Measurements from ENCODE around the gene OR1N1.
"Not testable (repeated sequence)": the region's sequence is repeated elsewhere in the genome, so short reads cannot be mapped to it uniquely, and the experiment has no call there.

OR1N1 gene

DNA sequence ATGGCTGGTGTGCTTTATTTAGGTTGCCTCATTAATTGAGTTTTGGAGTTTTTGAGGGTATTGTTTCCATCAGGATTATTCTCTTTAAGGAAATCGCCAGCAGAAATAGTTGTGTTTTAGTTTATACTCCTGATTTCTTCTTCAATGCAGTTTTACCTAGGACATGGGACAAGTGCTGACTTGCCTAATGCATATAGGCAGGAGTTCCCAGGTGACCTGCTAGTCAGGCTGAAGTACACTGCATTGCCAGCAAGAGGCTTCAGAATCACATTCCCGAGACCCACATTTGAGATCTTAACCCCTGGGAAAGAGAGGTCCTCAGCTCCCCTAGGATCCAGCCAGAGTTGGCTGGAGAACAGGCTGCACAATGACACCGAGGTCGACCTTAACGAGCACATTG lies 24.3 kb upstream of the OR1N1 start:
- no peak overlapping the region for H3K4me3 ChIP-seq (replicated peaks; ENCODE audit: low read depth, low read length)
- TF ChIP-seq, protein P1, sequence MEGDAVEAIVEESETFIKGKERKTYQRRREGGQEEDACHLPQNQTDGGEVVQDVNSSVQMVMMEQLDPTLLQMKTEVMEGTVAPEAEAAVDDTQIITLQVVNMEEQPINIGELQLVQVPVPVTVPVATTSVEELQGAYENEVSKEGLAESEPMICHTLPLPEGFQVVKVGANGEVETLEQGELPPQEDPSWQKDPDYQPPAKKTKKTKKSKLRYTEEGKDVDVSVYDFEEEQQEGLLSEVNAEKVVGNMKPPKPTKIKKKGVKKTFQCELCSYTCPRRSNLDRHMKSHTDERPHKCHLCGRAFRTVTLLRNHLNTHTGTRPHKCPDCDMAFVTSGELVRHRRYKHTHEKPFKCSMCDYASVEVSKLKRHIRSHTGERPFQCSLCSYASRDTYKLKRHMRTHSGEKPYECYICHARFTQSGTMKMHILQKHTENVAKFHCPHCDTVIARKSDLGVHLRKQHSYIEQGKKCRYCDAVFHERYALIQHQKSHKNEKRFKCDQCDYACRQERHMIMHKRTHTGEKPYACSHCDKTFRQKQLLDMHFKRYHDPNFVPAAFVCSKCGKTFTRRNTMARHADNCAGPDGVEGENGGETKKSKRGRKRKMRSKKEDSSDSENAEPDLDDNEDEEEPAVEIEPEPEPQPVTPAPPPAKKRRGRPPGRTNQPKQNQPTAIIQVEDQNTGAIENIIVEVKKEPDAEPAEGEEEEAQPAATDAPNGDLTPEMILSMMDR (IDR thresholded peaks at IDR 0.05; ENCODE audit: insufficient read depth, low read length, poor library complexity, severe bottlenecking): no peak
- no peaks in the 10 kb centered on the region; the same call in none of the 2 replicates for H3K27me3 ChIP-seq (replicated peaks; ENCODE audit: control insufficient read depth, insufficient read depth, low read length)
- no peaks in the 10 kb centered on the region for H3K36me3 ChIP-seq (ENCODE audit: control insufficient read depth, insufficient read depth, low read length)
- DNase-seq (ENCODE audit: extremely low read depth, insufficient read length): no peak

DNA sequence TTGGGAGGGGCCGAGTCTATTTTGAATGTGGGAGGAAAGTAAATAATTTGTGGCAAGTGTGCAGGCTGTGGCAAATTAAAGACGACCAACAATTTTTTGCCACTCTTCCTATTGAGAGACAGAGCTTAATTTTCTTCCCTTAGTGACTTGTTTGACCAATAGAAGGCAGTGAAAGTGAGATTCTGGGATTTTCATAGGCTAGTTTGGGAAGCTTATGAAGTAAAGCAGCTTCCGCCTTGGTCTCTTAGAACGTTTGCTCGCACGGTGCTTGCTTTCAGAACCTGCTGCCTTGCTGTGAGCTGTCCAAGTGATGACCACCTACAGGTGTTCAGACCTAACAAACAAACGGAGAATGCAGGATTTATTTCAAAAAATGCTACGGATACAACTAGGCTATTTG lies 19.1 kb upstream of the OR1N1 start:
- no peak for DNase-seq (ENCODE audit: extremely low read depth, insufficient read length)
- H3K4me3 ChIP-seq (replicated peaks; ENCODE audit: low read depth, low read length): no peak overlapping the region
- H3K36me3 ChIP-seq (ENCODE audit: control insufficient read depth, insufficient read depth, low read length): no peaks in the 10 kb centered on the region
- no peaks in the 10 kb centered on the region; the same call in 1 of the 2 replicates for H3K27me3 ChIP-seq (replicated peaks; ENCODE audit: control insufficient read depth, insufficient read depth, low read length)
- TF ChIP-seq, protein P1 (IDR thresholded peaks at IDR 0.05; ENCODE audit: insufficient read depth, low read length, poor library complexity, severe bottlenecking): no peak

DNA sequence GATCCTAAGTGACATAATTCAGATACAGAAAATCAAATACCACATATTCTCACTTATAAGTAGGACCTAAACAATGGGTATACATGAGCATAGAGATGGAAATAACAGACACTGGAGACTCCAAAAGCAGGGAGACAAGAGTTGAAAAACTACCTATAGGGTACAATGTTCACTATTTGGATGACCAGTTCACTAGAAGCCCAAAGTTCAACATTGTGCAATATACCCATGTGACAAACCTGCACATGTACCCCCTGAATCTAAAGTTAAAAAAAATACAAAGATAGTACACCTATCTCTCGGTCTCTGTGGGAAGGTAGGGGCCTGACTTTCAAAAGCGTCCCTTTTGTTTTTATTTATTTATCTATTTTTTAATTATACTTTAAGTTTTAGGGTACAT lies 11.7 kb upstream of the OR1N1 start:
- TF ChIP-seq, protein P1 (IDR thresholded peaks at IDR 0.05; ENCODE audit: insufficient read depth, low read length, poor library complexity, severe bottlenecking): no peak
- DNase-seq (ENCODE audit: extremely low read depth, insufficient read length): no peak
- no peak overlapping the region for H3K4me3 ChIP-seq (replicated peaks; ENCODE audit: low read depth, low read length)
- H3K27me3 ChIP-seq (replicated peaks; ENCODE audit: control insufficient read depth, insufficient read depth, low read length): no peaks in the 10 kb centered on the region
- no peaks in the 10 kb centered on the region for H3K36me3 ChIP-seq (ENCODE audit: control insufficient read depth, insufficient read depth, low read length)

DNA sequence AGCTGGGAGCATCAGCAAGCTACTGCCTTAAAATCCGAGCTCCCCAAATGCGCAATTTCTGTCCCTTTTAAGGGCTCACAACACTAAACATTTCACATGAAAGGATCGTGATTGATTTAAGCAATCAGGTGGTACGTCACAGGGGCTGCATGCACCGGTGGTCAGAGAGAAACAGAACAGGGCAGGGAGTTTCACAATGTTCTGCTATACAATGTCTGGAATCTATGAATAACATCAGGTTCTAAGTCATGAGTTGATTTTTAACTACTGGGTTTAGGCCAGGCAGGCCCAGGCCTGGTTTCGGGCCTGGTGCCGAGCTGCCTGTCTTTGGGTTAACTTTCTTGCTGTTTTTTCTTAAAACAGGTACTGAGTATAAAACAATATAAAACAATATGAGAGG lies 10.0 kb upstream of the OR1N1 start:
- not testable (repeated sequence) for H3K4me3 ChIP-seq (replicated peaks; ENCODE audit: low read depth, low read length); DNase-seq (ENCODE audit: extremely low read depth, insufficient read length); H3K36me3 ChIP-seq (ENCODE audit: control insufficient read depth, insufficient read depth, low read length); H3K27me3 ChIP-seq (replicated peaks; ENCODE audit: control insufficient read depth, insufficient read depth, low read length)

DNA sequence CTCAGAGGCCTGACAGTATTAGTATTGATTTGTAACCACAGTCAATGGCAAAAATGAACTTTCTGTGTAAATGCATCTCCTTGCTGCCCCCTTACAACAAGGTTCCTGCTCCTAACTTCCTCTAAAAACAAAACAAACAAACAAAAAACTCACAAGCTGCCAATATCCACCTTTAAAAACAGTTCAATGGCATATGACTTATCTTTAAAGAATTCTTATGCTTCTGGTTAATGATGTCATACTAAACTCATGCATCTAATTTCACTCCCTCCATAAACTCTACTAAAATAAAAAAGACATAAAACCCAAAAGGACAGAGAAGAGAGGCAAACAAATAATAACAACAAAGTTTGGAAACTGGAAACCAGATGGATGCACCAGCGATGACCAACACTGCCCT lies 9.0 kb upstream of the OR1N1 start:
- TF ChIP-seq, protein P1 (IDR thresholded peaks at IDR 0.05; ENCODE audit: insufficient read depth, low read length, poor library complexity, severe bottlenecking): no peak
- no peak for DNase-seq (ENCODE audit: extremely low read depth, insufficient read length)

DNA sequence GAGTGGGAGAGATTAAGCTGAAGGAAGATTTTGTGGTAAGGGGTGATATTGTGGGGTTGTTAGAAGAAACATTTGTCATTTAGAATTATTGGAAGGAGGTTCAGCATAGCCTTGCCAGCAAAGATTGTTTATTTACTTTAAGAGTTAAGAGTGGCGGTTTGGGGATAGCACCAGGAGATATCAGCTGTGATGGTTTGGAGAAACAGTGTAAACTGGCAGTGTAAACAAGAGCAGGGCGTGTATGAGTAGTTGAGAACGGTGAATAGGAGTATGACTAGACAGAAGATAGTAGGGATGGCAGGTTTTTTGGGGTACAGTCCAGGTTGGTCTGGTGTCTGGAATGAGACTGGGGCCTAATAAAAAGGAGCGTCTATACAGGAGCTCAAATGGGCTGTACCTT lies 4.1 kb upstream of the OR1N1 start:
- not testable (repeated sequence) for H3K27me3 ChIP-seq (replicated peaks; ENCODE audit: control insufficient read depth, insufficient read depth, low read length); DNase-seq (ENCODE audit: extremely low read depth, insufficient read length); H3K36me3 ChIP-seq (ENCODE audit: control insufficient read depth, insufficient read depth, low read length); H3K4me3 ChIP-seq (replicated peaks; ENCODE audit: low read depth, low read length)

More for the DNA sequence above, 9.0 kb upstream of the OR1N1 start:
- Histone ChIP-seq H3K27me3 (replicated peaks; ENCODE audit: control insufficient read depth, insufficient read depth, low read length) (no peaks in the 10 kb centered on the region), H3K4me3 (replicated peaks; ENCODE audit: low read depth, low read length) (no peak overlapping the region), H3K36me3 (ENCODE audit: control insufficient read depth, insufficient read depth, low read length) (no peaks in the 10 kb centered on the region)

DNA sequence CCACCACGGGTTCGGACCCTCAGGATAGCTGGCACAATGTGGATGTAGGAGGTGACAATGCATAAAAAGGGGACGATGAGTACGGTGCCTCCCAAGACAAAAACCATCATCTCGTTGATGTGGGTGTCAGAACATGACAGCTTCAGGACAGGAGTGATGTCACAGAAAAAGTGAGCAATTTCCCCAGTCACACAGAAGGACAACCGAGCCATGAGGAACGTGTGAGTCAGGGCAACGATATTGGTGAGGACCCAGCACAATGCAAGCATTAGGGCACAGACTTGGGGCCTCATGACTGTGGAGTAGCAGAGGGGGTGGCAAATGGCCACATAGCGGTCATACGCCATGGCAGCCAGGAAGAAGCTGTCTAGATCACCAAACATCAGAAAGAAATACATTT lies 491 bp downstream of the OR1N1 start:
- no peak overlapping the region for H3K4me3 ChIP-seq (replicated peaks; ENCODE audit: low read depth, low read length)

More for the DNA sequence above, 491 bp downstream of the OR1N1 start:
- no peak for DNase-seq (ENCODE audit: extremely low read depth, insufficient read length)
- TF ChIP-seq, protein P1 (IDR thresholded peaks at IDR 0.05; ENCODE audit: insufficient read depth, low read length, poor library complexity, severe bottlenecking): no peak
- H3K27me3 ChIP-seq (replicated peaks; ENCODE audit: control insufficient read depth, insufficient read depth, low read length): peaks cover 1% of the 10 kb centered on the region
- no peaks in the 10 kb centered on the region for H3K36me3 ChIP-seq (ENCODE audit: control insufficient read depth, insufficient read depth, low read length)

Measured in GM06990 (cell line).